ENCODE results near the gene SESN1. TPM values are rescaled to one million over a fixed set of nuclear protein-coding genes. Genes with fewer than 3 reads are reported as not detected.
A peak's percentile ranks its signal among the peaks of the same experiment; 100 is the strongest.

The SESN1 gene
- total RNA-seq, 1 experiment from 2014 or later = 17.5 TPM

DNA sequence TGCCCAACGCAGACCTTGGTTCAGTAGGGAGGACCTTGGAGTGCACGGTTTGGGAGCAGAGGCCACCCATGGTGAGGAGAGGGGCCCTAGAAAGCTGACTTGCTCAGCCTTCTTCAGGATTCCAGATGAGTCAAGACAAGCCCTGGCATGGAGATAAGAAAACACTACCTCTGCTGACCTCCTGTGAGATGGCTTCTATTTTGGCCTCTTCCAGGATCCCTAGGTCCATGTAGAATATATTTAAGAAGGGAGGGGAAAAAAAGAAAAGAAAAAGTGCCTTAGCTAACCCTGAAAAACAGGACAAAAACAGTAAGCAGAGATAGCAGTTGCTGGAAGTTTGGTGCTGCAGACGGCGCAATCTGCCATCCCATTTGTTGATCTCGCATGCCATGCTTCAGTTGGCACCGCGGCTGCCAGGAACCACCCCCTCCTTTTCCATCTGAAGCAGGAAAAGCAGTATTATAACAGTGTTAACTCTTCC lies 146.4 kb downstream of the SESN1 start:
- Histone ChIP-seq H2BK15ac (ENCODE audit: low read depth, low read length) (no peak overlapping the region), H2BK120ac (ENCODE audit: low read depth, low read length, poor library complexity, severe bottlenecking) (no peak overlapping the region), H3K4me2 (ENCODE audit: insufficient read depth, insufficient read length, low read length) (no peak overlapping the region), H3K18ac (ENCODE audit: insufficient read length, low read depth, low read length) (no peak overlapping the region), H4K20me1 (ENCODE audit: control insufficient read depth, insufficient read depth, insufficient read length) (no peaks in the 10 kb centered on the region), H3K4me1 (ENCODE audit: insufficient read depth, low read length) (peaks cover 2% of the 10 kb centered on the region; the same call in 1 of the 2 replicates), H3K27me3 (ENCODE audit: insufficient read depth, low read length) (no peaks in the 10 kb centered on the region; the same call in 1 of the 2 replicates), H3K14ac (ENCODE audit: insufficient read depth, low read length) (no peak overlapping the region), H2AFZ (ENCODE audit: low read length) (no peak overlapping the region), H3K56ac (ENCODE audit: insufficient read length, low read depth, low read length) (no peak overlapping the region), H3K79me1 (ENCODE audit: insufficient read depth, low read depth, low read length, poor library complexity, severe bottlenecking) (no peaks in the 10 kb centered on the region), H3K9ac (ENCODE audit: extremely low read depth, insufficient read length, low read length) (no peak overlapping the region), H4K8ac (replicated peaks; ENCODE audit: insufficient read length, low read depth, low read length) (no peak overlapping the region), H4K5ac (ENCODE audit: insufficient read length, low read depth, low read length) (no peak overlapping the region), H3K23ac (ENCODE audit: insufficient read length, low read depth, low read length) (no peak overlapping the region), H2BK20ac (ENCODE audit: low read depth, low read length, poor library complexity, severe bottlenecking) (no peak overlapping the region), H3K9me3 (ENCODE audit: control insufficient read depth, low read depth, low read length) (no peaks in the 10 kb centered on the region), H3K27ac (ENCODE audit: insufficient read length, low read depth, low read length) (no peak overlapping the region), H3K23me2 (ENCODE audit: insufficient read length, low read depth, low read length, poor library complexity, severe bottlenecking) (no peaks in the 10 kb centered on the region), H3K79me2 (ENCODE audit: insufficient read depth, low read length) (no peaks in the 10 kb centered on the region), H2BK5ac (ENCODE audit: insufficient read length, low read length) (no peak overlapping the region), H4K91ac (ENCODE audit: insufficient read length, low read depth, low read length) (no peak overlapping the region), H2BK12ac (ENCODE audit: insufficient read length, low read depth, low read length) (no peak overlapping the region), H2AK5ac (ENCODE audit: insufficient read length, low read length) (no peak overlapping the region), H3T11ph (ENCODE audit: low read length) (no peak overlapping the region), H3K4ac (ENCODE audit: low read depth, low read length) (no peak overlapping the region)
- no peaks in the 10 kb centered on the region for H3K9me3 Mint-ChIP-seq
- no peaks in the 10 kb centered on the region for H3K36me3 Mint-ChIP-seq (ENCODE audit: insufficient read depth in 1 of 3, low read depth in 3 of 3)
- TF ChIP-seq, protein P1, sequence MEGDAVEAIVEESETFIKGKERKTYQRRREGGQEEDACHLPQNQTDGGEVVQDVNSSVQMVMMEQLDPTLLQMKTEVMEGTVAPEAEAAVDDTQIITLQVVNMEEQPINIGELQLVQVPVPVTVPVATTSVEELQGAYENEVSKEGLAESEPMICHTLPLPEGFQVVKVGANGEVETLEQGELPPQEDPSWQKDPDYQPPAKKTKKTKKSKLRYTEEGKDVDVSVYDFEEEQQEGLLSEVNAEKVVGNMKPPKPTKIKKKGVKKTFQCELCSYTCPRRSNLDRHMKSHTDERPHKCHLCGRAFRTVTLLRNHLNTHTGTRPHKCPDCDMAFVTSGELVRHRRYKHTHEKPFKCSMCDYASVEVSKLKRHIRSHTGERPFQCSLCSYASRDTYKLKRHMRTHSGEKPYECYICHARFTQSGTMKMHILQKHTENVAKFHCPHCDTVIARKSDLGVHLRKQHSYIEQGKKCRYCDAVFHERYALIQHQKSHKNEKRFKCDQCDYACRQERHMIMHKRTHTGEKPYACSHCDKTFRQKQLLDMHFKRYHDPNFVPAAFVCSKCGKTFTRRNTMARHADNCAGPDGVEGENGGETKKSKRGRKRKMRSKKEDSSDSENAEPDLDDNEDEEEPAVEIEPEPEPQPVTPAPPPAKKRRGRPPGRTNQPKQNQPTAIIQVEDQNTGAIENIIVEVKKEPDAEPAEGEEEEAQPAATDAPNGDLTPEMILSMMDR (conservative IDR thresholded peaks at IDR 0.05) = no peak
- peaks cover 17 to 24% of the 10 kb centered on the region in 2 experiments for H3K4me1 Mint-ChIP-seq
- no peak overlapping the region for H3K4me3 Mint-ChIP-seq
- H3K27ac Mint-ChIP-seq = peak overlapping the region in 1 of 3 experiments; percentile 21; a peak in 1 of 7 replicates
- no CpG with 5 or more reads among the region's 7 CpGs for WGBS (ENCODE audit: extremely low coverage, insufficient read length, low lambda C conversion rate)
- no peak for DNase-seq
- H3K27me3 Mint-ChIP-seq (ENCODE audit: low read depth) = no peaks in the 10 kb centered on the region; the same call in 1 of the 2 replicates

Measured in H9 (cell line).